Parathyroid adenoma (tissue), 2 donors: ENCODE results near the gene STOX2.

ENCODE experiments used
- H2AFZ ChIP-seq: fragments of 300-600 bp; sonication (generic); one replicate; pipeline ENCODE4 v1.7.0; 2017; ENCODE audit warnings: antibody characterized with exemption, mild to moderate bottlenecking
- H3K27ac ChIP-seq: fragments of 300-600 bp; sonication (generic); one replicate; pipeline ENCODE4 v1.7.0; 2017
- H3K27me3 ChIP-seq: fragments of 300-600 bp; sonication (generic); one replicate; pipeline ENCODE4 v1.7.0; 2017; ENCODE audit warnings: low read length; ENCODE audit not compliant: control insufficient read depth, insufficient read depth
- H3K36me3 ChIP-seq: fragments of 300-600 bp; sonication (generic); one replicate; pipeline ENCODE4 v1.7.0; 2017; ENCODE audit warnings: low read length; ENCODE audit not compliant: control insufficient read depth, insufficient read depth
- H3K4me1 ChIP-seq: fragments of 300-600 bp; sonication (generic); one replicate; pipeline ENCODE4 v1.7.0; 2017; ENCODE audit warnings: control low read depth
- H3K4me2 ChIP-seq: fragments of 300-600 bp; sonication (generic); one replicate; pipeline ENCODE4 v1.7.0; 2017; ENCODE audit warnings: low read length
- H3K4me3 ChIP-seq: fragments of 300-600 bp; sonication (generic); one replicate; pipeline ENCODE4 v1.7.0; 2017; ENCODE audit warnings: low read depth, low read length
- H3K79me2 ChIP-seq: fragments of 300-600 bp; sonication (generic); one replicate; pipeline ENCODE4 v1.7.0; 2017; ENCODE audit warnings: control low read depth
- H3K9ac ChIP-seq: fragments of 300-600 bp; sonication (generic); one replicate; pipeline ENCODE4 v1.7.0; 2017; ENCODE audit warnings: mild to moderate bottlenecking
- H3K9me3 ChIP-seq: fragments of 300-600 bp; sonication (generic); one replicate; pipeline ENCODE4 v1.7.0; 2017; ENCODE audit warnings: low read length; ENCODE audit not compliant: control insufficient read depth
- TF ChIP-seq, protein P1 (sequence below): fragments of 300-600 bp; sonication (generic); IDR thresholded peaks from one replicate; pipeline ENCODE4 v1.7.0; 2017; ENCODE audit warnings: antibody characterized with exemption, mild to moderate bottlenecking
- donor health status: primary hyperparathyroidism.

Gene STOX2

DNA sequence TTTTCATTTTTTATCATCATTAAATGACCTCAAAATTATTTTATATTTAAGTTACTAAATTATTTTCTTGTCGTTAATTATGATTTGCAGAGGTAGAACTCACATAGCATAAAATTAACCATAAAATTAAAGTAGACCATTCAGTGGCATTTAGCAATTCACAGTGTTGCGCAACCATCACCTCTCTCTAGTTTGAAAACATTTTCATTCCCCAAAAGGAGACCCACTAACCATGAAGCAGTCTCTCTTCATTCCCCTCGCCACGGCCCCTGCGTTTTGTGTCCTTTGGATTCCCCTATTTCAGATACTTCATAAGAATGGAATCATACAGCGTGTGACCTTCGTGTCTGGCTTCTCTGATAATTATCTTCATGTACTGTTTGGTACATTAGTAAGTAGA is 157.7 kb downstream of the STOX2 start:
- Histone ChIP-seq H3K4me3 (no peak overlapping the region), H3K9me3 (no peaks in the 10 kb centered on the region), H3K79me2 (no peaks in the 10 kb centered on the region), H3K36me3 (no peaks in the 10 kb centered on the region), H3K9ac (no peak overlapping the region), H3K4me1 (no peaks in the 10 kb centered on the region), H2AFZ (no peak overlapping the region), H3K27ac (no peak overlapping the region), H3K27me3 (no peaks in the 10 kb centered on the region), H3K4me2 (no peak overlapping the region)
- TF ChIP-seq, protein P1, sequence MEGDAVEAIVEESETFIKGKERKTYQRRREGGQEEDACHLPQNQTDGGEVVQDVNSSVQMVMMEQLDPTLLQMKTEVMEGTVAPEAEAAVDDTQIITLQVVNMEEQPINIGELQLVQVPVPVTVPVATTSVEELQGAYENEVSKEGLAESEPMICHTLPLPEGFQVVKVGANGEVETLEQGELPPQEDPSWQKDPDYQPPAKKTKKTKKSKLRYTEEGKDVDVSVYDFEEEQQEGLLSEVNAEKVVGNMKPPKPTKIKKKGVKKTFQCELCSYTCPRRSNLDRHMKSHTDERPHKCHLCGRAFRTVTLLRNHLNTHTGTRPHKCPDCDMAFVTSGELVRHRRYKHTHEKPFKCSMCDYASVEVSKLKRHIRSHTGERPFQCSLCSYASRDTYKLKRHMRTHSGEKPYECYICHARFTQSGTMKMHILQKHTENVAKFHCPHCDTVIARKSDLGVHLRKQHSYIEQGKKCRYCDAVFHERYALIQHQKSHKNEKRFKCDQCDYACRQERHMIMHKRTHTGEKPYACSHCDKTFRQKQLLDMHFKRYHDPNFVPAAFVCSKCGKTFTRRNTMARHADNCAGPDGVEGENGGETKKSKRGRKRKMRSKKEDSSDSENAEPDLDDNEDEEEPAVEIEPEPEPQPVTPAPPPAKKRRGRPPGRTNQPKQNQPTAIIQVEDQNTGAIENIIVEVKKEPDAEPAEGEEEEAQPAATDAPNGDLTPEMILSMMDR, result no peak

DNA sequence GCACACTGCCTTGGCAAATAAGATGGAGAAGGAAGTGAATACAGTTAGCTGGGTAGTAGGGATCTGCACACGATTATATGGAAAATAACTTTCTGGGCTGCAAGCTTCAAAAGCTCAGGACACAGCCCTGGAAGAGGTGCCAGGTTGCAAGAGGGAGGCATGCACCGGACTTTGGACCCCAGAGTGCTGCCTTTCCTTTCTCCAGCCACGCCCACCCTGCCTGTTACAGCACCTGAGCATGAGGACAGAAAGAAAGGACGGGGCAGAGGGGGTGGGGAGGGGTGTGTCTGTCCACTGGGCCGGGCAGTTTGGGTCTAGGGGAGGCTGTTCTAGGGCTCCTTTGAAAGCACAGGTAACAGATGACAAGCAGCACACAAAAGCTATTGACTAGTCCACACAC is 159.8 kb downstream of the STOX2 start:
- Histone ChIP-seq H3K4me3 (no peak overlapping the region), H3K79me2 (no peaks in the 10 kb centered on the region), H3K4me2 (no peak overlapping the region), H3K27me3 (no peaks in the 10 kb centered on the region), H3K9me3 (no peaks in the 10 kb centered on the region), H3K27ac (no peak overlapping the region), H3K4me1 (no peaks in the 10 kb centered on the region), H3K9ac (no peak overlapping the region), H3K36me3 (no peaks in the 10 kb centered on the region), H2AFZ (no peak overlapping the region)
- TF ChIP-seq, protein P1, result no peak

DNA sequence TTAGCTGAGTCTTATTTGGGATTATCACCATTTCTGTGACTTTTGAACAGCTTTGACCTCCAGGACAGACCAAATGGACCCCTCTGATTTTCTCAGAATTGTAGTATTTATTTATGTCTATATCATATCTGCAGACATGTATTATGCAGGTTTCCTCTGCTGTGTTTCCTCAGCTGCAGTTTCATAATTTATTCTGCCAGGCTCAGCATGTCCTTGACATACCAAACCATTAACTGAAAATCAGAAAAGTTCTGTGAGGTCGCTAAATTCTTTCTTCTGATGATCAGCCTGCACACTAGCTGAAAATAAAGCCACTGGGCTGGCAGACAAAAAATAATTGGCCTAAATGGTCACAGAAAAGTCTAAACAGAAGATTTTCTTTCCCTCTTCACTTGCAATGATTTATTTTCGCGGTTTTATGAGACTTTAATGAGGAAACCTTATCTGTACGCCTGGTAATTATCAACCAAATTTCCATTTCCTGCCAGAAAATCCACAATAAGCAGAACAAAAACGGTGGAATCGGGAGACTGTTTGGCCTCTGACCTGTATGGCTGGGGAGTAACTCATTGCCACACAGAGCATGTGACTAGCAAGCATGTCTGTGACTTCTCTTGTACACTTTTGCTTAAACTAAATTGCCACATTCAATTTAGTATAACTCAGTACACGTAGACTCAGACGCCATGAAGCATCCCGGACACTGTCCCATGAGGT is 161.6 kb downstream of the STOX2 start:
- Histone ChIP-seq H3K27ac (no peak overlapping the region), H3K9me3 (no peaks in the 10 kb centered on the region), H3K9ac (no peak overlapping the region), H3K4me2 (no peak overlapping the region), H3K4me3 (no peak overlapping the region), H3K27me3 (no peaks in the 10 kb centered on the region), H3K36me3 (no peaks in the 10 kb centered on the region), H2AFZ (no peak overlapping the region), H3K79me2 (no peaks in the 10 kb centered on the region), H3K4me1 (no peaks in the 10 kb centered on the region)
- TF ChIP-seq, protein P1, result no peak

DNA sequence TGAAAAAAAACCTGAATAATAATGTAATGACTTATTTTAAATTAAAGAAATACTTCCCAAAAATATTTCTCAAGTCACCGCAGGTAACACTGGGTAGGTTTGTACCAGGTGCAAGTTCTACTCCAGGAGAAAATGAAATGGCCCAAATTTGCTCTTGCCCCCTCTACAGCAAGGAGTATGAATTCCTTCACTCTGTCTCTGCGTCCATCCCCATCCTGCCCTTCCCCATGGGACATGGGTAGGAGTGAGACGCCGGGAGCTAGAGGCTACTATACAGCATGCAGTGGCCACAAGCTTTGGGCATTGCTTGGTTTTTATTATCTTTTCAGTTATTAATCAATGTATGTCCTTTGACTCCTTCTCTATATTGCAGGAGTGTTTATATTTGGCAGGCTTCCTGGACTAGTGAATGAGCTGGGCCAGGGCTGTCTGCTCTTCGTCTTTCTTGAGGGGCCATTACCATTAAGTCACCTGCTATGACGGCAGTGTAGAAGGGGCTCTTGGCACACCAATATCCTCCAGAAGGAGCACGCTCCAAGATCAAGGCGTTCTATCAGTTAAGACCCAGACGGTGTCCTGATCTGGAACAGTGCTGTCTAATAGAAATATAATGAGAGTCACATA is 162.9 kb downstream of the STOX2 start:
- no peaks in the 10 kb centered on the region for H3K9me3 ChIP-seq
- no peaks in the 10 kb centered on the region for H3K27me3 ChIP-seq
- H3K79me2 ChIP-seq, result no peaks in the 10 kb centered on the region
- H3K27ac ChIP-seq, result no peak overlapping the region
- H3K4me2 ChIP-seq, result no peak overlapping the region
- no peak overlapping the region for H3K9ac ChIP-seq
- H3K36me3 ChIP-seq, result no peaks in the 10 kb centered on the region
- no peaks in the 10 kb centered on the region for H3K4me1 ChIP-seq
- H2AFZ ChIP-seq, result no peak overlapping the region
- TF ChIP-seq, protein P1, result no peak
- H3K4me3 ChIP-seq, result no peak overlapping the region
